GM18508 (cell line): ENCODE data around the gene TRPC3.

Experiments
- ATAC-seq: cut with Tn5 transposase; IDR thresholded peaks from one replicate; pipeline ENCODE4 v1.9.1; 2021; ENCODE audit warnings: moderate number of reproducible peaks; ENCODE audit not compliant: insufficient read depth, unreplicated experiment

The TRPC3 gene

DNA sequence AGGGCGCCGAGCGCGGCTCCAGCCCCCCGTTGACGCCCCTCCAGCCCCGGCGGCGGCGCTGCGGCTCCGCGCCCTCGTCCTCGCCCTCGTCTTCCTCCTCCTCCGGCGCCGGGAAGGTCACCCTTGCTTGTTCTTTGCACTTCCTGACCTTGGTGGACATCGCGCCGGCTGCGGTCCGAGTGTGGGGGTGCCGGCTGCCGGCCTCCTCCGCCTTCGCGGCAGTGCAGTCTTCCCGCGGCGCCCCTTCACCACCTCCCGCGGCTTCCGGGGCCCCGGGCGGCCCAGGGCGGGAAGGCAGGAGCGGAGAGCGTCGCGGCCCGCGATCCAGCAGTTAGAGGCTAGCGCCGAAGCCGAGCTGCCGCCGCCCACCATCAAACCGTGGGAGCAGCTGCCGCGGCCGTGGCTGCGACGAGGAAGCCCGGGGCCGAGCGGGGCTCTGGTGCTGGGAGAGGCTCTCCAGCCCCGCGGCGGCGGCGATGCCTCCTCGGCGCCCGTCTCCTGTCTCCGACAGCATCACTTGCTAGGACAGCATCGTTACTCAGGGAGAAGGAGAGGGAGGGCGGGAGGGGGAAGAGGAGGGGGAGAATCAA, at the start of gene TRPC3:
TSS of gene TRPC3 (minus strand) at position 540 of the 590 bp plus-strand sequence. CDS start at position 160, 380 bp downstream.
- no peak for ATAC-seq

DNA sequence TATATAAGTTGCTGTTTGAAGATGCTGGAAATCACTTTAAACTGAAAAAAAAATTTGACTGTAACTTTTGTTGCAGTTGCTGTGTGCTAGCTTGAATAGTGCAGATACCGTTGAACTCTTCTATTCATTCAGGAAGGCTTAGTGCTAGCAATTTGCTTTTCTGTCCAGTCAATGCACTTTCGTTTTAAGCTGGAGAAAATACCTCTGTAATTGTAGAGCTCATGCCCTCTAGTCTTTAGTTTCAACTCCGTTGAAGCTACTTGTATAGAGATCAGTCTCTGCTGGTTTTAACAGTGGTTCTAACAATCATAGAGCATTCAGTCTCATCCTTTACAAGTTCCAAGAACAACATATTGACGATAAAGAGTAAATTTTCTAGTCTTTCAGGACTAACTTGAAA, 49.0 kb upstream of the TRPC3 start:
- no peak for ATAC-seq

DNA sequence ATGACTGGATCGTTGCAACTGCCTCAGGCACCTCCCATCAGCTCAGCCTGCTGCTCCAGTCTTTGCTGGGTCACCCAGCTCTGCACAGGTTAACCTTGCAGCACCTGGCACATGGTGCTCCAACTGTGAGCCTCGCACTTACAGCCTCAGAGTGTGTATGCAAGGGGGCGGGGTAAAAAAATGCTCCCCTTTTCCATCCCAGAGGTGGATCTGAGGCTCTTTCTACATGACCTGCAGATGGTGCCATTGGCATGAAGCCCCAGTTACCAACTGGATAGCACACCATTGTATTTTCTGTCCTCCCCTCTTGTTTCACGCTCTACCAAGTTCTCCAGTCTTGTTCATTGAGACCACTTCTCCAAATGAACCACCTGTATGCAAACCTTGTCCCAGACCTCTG, 46.2 kb upstream of the TRPC3 start:
- ATAC-seq, result no peak

DNA sequence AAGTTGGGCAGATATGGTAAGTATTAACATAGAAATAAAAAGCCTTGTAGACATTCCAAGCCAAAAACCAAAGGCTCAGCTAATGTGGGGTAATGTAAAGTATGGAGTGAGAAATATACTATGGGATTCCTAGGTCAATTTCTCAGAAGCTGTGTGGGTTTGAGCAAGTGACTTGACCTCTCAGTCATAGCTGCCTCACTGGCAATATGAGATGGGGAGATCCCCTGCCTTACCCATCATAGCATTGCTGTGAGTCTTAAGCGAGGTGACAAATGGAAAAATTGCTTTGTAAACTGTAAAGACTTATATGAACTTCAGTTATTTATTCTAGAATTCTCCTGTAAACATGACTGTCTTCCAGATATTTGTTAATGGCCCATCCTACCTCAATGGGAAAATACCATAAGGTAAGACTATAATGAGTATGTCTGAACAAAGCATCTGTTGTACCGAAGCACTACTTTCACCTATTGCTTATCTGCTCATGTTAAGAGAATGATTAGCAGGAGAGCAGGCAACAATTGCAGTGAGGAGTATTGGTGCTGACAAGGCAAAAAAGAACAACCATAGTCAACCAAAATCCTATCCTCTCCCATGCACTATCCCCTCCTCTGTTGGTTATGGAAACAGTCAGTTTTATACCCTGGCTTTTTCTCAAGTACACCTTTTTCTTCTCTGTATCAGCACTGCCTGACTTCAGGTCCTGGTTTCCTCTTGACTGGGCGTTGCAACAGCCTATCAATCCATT, 44.1 kb upstream of the TRPC3 start:
- ATAC-seq, result no peak

DNA sequence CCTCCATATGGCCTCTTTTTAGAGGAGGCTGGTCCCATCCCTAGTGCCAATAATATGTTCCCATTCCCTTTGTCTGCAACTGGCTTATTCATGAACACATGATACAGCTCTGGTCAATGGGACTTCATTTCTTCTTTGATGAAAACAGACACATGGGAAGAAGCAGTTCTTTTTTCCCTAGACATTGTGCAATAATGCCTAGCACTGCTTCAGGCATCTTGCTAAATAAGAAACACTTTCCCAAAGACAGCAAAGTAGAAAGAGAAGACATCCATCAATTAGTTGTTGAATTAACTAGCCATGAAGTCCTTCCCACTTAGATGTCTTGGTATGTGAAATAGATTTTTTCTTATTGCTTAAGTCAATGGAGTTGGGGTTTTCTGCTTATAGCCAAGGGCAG, 40.1 kb upstream of the TRPC3 start:
- ATAC-seq, result no peak

DNA sequence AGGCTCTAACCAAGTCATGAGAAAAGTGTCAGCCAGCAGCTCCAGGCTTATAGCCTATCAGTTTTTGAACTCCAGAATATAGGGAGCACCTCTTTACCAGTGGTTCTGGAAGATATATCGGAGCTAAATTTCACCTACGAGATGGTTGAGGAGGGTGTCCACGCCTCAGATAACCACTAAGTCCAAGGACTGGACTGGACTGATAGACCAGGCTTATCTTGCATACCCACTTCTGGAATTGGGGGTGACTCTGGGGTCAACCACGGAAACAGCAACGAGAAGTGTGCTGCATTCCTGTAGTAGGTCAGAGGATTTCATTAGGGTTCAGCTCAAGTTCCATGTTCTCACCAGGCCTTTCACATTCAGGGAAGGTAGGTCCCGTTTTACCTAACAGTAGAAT, 38.6 kb upstream of the TRPC3 start:
- no peak for ATAC-seq

DNA sequence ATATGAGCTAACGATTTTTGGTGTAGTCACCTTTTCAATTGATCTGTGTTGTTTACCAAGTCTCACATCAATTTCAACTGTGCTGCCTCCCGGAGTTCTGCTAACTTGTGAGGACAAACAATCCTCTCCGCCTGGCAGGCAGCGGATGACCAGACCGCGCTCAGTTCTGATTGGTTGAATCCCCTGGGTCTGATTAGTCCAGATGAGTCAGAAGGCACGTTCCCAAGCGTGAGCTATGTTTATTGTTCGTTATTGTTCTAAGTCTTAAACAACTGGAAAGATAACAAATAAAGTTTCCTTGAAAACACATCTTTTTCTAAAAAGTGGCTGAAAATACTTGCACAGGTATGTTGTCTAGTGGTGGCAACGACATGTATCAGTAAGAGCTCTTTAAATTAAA, 37.9 kb upstream of the TRPC3 start:
- ATAC-seq, result no peak

DNA sequence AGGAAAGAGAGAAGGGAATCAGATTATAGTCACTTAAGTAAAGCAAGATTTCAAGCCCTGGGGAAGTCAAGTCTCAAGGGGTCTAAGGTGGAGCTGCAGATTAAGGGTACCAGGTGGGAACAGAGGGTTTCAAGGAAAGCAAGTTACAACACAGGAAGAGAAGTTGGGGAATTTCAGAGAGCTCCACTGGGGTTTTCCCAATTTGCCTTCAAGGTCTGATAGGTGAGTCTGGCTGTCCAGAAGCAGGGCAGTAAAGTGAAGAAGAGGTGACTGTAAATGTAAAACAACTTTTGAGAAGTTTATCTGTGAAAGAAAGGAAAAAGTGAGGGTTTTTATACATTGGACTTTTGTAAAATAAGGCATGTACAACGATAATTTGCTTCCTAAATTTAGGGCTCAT, 37.1 kb upstream of the TRPC3 start:
- ATAC-seq, result no peak

DNA sequence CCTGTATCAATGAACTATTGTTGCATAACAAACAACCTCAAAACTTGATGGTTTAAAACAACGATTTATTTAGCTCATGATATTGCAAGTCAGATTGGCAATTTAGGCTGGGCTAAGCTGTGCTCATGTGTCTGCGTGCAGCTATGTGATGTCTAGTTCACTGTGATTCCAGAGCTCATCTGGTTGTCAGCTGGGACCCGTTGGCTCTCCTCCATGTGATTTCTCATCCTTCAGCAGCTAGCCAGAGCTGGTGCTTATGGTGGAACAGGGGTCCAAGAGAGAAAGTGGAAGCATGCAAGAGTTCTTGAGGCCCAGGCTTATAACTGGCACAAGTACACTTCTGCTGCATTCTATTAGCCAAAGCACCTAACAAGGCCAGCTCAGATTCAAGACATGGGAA, 28.8 kb upstream of the TRPC3 start:
- no peak for ATAC-seq

DNA sequence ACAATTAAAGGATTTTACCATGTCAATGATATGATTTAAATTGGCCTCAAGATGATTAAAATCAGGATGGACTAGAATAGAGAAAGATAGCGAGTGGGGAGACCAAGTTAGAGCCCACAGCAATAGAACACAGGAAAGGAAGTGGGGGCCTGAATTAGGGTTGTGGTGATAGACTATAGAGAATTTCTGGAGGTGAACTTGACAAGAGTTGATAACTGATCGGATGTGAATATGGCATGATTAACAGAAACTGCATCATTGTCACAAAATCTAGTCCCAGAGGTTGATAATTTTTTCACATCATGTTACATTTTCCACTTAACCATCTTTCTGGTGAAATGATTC, 26.3 kb upstream of the TRPC3 start:
- ATAC-seq, result peak; percentile 43

DNA sequence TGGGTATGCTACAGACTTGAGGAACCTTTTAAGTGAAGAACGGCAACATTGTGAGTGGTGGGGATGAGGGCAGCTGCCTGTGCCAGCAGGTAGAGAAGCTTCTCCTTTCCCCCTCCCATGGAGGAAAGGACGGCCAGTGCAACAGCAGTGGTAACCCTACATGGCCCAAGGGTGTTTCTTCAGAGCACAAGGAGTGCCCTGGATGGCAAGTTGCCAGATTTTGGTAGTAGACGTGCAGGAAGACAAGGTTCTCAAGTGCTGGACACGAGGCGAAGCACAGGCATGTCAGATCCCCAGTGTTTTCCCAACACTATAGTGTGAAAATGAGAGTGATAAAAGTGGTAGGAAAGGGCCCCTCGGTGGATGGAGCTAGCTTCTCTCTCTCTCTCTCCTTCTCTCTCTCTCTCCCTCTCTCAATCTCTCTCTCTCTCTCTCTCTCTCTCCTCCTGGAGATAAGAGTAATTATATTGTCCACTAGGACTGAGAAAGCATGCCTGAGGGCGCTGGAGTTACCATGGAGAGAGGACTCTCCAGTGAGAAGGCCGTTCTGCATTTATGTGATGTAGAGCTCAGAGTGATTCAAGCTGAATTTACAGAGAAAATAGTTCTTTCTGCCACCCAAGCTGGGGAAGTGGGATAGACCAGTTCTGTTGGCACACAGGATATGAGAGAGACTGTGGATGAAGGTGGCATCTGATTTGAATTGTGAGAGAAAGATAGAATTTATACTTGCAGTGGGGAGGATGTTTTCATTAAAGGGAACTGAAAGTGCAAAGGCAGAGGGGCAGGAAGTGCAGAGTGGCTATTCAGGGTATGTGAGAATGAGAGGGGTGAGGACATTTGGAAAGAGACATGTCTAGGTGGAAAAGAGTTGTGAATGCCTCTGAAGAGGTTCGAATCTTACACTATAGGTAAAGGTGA, 25.7 kb upstream of the TRPC3 start:
- peak; percentile 97 for ATAC-seq

DNA sequence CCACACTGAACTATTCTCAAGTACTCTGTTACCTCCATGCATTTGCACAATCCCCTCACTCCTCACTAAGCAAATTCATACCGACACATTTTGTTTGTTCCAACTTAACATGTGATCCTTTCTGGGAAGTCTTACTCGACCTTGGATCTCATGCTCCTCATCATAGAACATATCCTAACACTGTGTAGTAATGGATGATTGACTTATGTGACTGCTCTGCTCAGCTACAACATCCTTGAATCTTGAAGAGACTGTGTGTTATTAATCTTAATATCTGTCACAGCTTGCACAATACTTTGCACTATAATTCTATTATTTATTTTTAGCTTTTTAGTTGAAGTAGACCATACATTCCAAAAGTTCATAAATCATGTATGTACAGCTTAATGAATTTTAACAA, 23.9 kb upstream of the TRPC3 start:
- ATAC-seq, result no peak

DNA sequence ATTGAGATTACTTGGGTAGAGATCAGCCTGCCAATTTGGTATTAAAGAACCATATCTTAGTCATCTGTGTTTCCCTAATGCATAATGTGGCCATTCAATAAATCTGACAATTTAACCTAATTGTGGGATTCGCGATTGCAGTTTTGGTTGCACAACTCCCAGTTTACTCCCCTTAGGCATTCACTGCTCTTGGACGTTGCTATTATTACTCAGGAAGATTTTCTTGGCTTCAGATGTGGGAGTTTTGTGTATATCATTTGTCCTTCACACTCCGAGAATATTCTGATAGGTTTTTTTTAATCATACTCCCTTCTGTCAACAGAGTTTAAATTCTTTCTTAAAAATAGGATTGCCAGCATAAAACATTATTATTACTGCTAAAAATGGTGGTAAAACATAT, 22.0 kb upstream of the TRPC3 start:
- ATAC-seq, result no peak

DNA sequence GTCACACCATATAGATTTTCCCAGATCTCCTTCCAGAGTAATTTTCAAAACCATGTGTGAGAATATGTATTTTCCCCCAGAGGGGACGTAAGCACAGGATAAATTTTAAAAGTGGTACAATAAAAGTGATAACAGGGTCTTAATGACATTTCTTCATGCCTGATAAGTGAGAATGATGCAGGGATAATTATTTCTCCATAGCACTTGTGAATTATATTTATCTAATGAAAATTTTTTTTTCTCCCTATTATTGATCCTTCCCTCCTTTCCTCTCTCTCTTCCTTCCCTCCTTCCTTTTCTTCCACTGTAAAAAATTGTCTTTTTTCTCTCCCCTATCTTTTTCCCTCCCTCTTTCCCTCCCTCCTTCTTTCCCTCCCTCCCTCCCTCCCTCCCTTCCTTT, 17.0 kb upstream of the TRPC3 start:
- ATAC-seq, result no peak

DNA sequence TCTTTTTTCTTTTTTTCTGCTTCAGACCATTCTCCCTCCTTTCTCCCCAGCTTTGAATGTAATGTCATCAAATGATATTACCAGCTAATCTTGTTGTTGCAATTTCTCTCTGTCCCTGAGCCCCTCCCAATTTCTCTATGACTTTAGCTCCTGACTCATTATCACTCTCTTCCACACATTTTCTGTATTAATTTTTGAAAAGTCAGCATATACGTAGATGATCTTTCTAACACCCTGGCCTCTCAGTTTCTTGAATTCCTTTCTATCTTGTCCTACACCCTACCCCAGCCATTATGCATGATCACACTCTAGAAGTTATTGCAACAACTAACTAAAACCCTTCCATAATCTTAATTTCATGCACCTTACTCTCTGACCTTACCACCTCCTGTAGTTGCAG, 13.1 kb upstream of the TRPC3 start:
- no peak for ATAC-seq

DNA sequence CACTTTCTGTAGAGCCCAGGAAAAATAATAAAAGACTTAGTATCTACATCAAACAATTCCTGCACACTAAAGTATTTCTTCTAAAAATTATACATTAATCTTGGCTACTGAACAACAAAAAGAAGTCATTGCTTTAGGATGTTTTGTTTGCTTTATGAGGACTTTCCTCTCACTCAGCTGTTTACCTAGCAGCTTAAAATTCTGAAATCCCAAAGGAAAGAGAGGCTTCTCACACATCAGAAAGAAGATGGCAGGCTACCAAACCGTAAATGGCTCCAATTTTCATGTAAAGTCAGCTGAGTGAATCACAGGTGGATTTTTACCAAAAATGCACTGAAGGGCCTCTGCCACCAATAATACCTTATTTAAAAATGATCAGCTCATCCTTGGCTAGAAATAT, 9.0 kb upstream of the TRPC3 start:
- no peak for ATAC-seq

DNA sequence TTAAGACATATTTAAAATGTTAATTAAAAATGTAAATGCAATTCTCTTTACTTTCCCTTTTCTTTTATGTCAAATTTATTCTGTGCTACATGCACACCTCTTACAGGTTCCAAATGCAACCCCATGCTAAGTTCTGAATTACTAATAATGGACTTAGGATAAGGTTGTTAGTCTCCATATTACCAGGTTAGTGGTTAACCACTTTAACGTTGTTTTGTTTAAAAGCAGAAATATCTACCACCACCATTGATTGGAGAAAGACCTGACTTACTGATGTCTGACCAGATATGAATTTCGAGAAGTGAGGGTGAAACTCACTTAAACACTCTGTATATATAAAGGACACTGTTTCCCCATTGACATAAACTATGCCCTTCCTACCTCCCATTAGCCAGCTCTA, 6.9 kb upstream of the TRPC3 start:
- ATAC-seq, result no peak

DNA sequence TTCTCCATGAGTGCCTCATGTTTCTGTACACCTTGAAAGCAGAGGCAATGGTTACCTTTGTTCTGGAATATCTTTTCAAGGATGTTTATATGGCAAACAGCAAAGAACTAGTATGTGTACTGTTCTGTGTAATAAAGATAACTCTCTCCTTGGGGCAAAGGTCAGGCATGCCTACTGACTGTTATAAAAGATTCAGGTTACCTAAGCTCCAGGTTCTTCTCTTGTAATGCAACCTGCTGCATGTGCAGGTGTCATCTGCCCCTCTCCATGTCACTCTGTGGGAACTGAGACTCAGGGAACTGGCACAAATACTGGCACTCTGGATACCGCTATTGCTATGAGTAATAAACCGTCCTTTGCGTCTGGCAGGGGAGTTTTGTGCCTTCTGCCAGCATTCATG, 5.4 kb upstream of the TRPC3 start:
- no peak for ATAC-seq

DNA sequence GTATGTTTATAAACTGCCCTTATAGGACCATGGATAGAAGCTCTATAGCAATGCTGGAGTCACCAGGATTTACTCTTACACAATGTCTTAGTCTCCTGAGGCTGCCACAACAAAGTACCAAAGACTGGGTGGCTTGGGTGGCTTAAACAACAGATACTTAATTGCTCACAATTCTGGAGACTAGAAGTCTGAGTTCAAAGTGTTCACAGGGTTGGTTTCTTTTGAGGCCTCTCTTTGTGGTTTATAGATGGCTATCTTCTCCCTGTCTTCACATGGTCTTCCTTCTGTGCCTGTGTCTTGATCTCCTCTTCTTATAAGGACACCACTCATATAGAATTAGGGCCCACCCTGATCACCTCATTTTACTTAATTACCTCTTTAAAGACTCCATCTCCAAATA, 2.0 kb upstream of the TRPC3 start:
- no peak for ATAC-seq

DNA sequence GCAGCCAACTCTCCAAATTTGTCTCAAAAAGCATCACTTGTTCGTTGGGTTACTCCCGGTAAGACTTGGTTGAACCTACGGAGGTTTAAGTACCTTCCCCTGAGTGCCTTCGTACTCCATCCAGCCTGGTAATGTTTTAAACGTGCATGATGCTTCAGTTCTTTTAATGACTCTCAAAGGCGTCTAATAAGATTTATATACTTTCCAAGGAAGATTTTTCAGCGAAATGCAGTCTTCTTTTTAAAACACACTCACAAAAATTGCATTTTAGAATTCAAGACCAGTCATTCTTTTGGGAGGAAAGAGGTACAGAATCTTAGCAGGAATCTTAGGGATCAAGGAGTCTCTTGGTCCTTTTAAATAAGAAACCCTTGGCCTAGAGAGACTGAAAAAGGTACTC, 430 bp upstream of the TRPC3 start:
- ATAC-seq, result no peak
